Measurements from ENCODE around the gene CYS1.
A peak's percentile ranks its signal among the peaks of the same experiment; 100 is the strongest.
"Not testable (repeated sequence)": the region's sequence is repeated elsewhere in the genome, so short reads cannot be mapped to it uniquely, and the experiment has no call there.

The CYS1 gene

GRCh38 chr2:10079870-10080535 lies at the start of gene CYS1:
Gene CYS1, minus strand, starts transcription at chr2:10080411. Its CDS starts 188 bp downstream, at chr2:10080223.
- DNase-seq, result no peak

DNA sequence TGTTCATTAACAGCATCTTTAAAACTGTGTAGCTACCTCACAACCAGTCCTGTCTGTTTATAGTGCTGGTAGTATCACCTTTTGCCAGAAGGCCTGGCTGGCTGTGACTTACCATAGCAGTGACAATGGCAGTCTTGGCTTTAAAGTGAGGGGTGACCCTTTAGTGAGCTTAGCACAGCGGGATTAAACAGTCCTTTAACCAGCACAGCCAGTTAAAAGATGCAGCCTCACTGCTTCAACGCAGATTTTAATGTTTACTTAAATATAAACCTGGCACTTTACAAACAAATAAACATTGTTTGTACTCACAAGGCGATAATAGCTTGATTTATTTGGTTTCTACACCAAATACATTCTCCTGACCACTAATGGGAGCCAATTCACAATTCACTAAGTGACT lies 49.3 kb upstream of the CYS1 start:
- no peak for DNase-seq

DNA sequence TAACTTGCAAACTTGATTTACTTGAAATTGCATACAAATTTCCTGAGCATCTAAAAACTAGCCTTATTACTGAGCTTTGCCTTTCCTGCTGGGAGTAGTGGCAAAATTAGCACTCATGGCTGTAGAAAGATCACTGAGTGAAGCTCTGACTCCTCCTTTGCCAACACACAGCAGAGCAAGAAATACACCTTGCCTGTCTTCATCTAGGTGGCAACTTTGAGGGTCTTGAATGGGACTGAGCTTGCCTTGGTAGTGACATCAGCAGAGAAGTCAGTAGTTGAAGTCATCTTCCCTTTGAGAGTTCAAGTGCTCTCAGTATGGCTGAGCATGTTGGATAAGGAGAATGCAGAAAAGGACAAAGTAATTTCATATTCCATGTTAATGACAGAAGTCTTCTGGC lies 48.2 kb upstream of the CYS1 start:
- no peak for DNase-seq

- DNase-seq, result no peak
Observed at GRCh38 chr2:10126632-10127026, 46.4 kb upstream of the CYS1 start.

DNA sequence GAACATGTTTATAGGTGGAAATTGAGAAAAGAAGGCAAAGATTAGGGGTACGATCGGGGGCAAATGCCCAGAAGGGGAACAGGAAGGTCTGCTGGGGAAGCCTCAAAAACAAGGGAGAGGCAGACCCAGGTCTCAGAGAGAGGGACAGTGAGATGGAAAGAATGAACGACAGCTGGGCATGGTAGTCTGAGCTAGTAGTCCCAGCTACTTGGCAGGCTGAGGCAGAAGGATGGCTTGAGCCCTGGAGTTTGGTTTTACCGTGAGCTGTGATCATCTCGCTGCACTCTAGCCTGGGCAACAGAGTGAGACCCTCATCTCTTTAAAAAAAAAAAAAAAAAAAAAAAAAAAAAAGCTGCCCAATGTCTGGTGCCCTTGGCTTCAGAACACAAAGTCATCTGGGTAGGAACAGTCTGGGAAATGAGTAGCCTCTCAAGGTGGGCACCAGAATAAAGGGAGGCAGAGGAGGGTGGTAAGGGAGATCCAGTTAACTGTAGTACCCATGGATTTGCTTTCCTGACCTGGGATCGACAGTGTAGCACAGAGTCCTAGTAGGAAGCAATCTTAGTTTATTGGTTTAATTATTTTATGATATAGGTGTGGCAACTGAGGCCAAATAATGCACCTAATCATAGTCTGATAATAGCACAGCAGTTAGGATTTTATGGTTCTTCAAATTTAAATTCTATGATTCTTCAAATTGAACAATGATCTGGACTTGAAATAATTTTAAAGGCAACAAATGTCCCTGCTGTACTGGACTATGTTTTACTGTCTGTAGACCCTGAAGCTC lies 45.8 kb upstream of the CYS1 start:
- DNase-seq, result no peak

GRCh38 chr2:10124538-10125045 lies 44.4 kb upstream of the CYS1 start:
- DNase-seq, result peak; percentile 60

DNA sequence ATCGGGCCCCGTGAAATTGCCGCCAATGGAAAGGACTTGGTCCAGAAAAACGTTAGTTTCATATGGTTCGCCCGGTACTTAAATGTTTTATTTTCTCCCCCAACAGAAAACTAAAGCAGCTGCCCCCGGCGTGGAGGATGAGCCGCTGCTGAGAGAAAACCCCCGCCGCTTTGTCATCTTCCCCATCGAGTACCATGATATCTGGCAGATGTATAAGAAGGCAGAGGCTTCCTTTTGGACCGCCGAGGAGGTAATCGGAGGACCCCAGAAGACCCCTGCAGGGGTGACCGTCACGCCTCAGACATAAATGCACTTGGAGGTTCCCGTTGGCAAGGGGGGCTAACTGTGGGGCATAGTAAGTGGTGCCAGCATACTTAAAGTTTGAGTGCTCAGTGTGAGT lies 43.1 kb upstream of the CYS1 start:
- DNase-seq, result no peak

- DNase-seq, result peak; percentile 88
Observed at GRCh38 chr2:10122500-10123280, 42.5 kb upstream of the CYS1 start, which contains the start of gene RRM2. Gene RRM2, plus strand, starts transcription at chr2:10122739. Its CDS starts 60 bp downstream, at chr2:10122799.

DNA sequence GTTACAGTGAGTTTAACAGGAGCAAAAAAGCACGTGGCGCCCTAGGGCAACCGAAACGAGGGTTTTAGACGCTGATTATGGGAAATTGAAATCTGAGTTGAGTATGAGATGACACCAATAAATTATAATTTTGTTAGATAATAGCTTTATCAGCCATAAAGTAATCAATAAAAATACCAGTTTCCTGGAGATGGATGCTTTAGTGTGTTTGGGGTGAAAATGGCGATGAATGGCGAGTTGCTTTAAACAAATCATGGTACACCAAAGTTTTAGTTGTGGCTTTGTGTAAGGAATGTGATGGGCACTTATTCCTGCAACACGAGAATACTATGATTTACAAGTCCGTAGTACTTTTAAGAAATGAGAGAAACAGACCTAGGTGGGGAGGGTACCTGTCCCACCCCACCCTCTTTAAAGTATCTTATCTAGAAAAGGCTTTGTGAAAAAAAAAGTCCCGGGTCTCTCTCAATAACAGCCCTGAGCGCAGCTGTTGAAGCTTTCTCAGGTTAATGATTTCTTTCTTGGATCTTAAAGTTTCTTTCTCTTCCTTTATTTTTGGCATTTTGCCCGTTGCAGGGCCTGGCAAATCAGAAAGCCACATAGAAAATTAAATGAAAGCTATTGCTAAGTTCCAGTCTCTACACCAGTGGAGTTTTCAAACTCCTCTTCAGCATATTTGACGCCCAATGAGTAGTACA lies 40.8 kb upstream of the CYS1 start:
- no peak for DNase-seq

DNA sequence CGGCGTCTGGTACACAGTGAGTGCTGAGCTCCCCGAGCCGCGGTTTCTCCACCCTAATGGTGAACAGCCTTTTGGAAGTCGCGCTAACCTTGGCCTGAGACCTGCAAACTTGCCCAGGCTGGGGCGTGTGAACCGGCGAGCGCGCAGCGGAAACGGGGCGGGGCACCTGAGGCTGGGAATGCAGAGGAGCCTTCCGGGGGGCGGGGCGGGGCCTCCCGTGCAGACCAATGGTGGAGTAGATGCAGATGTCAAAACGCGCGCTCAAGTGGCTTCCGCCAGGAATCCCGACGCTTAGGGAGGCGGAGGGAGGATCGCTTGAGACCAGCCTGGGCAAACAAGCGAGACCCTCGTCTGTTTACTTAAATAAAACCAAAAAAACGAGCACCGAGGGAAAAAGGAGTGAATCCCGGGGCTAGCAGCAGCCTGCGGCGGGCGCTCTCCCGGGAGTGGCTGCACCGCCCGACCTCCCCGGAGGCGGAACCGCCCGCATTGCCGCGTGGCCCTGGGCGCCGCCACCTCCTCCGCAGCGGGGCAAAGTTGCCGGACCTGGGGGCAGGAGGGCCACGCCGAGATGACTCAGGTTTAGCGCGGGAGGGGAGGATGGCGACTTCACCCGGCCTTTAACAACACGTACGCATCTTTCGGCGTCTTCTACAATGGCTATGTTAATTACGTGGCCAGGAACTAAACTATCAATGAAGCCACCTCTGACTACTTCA lies 40.1 kb upstream of the CYS1 start:
- peak; percentile 97 for DNase-seq

GRCh38 chr2:10119601-10120157 lies 39.5 kb upstream of the CYS1 start:
- no peak for DNase-seq

DNA sequence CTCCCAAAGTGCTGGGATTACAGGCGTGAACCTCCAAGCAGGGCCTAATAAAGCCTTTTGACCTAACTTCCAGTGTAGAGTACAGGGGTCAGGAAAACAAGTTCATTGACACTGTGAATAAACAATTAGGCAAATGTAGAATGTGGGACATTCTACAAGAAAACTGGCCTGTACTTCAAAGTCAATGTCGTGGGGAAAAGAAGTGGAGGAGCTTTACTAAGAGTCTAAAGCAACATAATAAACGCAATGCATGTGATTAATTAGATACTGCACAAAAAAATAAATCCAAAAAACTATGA lies 38.8 kb upstream of the CYS1 start:
- DNase-seq, result no peak

- no peak for DNase-seq
Observed at GRCh38 chr2:10109311-10109710, 29.1 kb upstream of the CYS1 start.

GRCh38 chr2:10104906-10105305 lies 24.7 kb upstream of the CYS1 start:
- DNase-seq, result not testable (repeated sequence)

- DNase-seq, result no peak
Observed at GRCh38 chr2:10103179-10103578, 23.0 kb upstream of the CYS1 start.

DNA sequence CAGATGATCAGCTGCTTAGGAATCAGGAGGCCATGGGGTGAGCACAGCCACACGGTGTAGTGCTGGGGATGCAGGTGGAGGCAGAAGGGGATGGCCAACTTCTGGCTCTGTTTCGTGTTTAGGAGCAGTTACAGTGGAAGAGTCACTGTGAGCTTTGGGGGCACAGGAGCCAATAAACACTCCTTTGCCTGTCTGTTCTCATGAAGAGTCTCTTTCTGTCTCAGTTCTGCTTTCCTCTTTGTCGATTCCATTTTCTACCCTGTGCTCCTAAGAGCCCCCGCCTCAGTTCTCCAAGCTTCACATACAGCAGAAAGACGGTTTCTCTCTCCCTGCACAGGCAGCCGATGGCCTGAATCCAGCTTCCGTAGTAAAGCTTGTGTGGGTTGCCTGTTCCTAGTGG lies 21.3 kb upstream of the CYS1 start:
- DNase-seq, result no peak

GRCh38 chr2:10097352-10098148 lies 17.3 kb upstream of the CYS1 start:
- DNase-seq, result peak; percentile 46

DNA sequence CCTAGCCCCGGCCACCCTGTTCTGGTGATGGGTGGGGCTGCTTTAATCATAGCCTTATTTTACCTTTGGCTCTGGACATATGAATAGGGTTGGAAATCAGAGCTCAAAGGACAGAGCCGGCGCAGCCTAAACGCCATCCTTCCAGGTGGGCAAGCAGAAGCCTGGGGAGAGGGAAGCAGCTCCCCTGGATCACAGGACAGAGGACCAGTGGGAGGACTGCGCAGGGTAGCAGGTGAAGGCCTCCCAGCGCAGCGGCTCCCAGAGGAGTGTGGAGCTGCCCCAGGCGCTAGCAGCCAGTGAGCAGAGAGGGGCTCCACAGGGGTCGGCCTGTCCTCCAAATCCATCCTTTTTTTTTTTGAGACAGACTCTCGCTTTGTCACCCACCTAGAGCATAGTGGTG lies 16.4 kb upstream of the CYS1 start:
- no peak for DNase-seq

- DNase-seq, result no peak
Observed at GRCh38 chr2:10095175-10095574, 15.0 kb upstream of the CYS1 start.

DNA sequence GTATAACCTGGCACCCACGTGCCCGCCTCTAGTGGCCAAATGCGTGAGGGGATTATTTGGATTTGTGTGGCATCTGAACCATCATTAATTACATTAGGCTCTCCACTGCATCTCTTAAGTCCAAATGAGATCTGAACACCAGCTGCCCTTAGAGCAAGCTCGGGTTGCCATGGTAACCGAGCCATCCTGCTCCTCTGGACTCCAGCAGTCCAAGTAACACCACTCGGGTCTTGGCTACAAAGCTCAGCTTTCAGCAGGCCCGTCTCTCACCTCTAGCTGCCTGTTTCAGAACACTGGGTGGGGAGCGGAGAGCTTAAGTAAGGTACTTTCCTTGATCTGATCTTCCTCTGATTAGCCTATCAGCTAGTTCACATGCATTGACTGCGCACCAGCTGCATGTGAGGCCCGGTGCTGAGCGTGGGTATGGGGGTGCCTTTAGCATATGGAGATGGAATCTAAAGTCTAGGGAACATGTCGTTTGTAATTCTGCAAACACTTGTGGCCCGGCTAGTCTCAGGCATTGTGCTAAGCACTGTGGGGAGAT lies 14.1 kb upstream of the CYS1 start:
- no peak for DNase-seq

DNA sequence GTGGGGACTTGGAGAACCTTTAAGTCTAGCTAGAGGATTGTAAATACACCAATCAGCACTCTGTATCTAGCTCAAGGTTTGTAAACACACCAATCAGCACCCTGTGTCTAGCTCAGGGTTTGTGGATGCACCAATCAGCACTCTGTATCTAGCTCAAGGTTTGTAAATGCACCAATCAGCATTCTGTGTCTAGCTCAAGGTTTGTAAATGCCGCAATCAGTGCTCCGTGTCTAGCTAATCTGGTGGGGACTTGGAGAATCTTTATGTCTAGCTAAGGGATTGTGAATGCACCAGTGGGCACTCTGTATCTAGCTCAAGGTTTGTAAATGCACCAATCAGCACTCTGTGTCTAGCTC lies 11.7 kb upstream of the CYS1 start:
- DNase-seq, result not testable (repeated sequence)

Data from CD4-positive, alpha-beta T cell treated with Interleukin-6 for 4 hours (primary cell).